ENCODE results near the gene COL4A2. TPM values are rescaled to one million over a fixed set of nuclear protein-coding genes. Genes with fewer than 3 reads are reported as not detected.

Gene COL4A2
- total RNA-seq, 6 experiments from 2014 or later, result 8.4 to 65.8 (median 42.5) TPM

- no peak overlapping the region for H3K27ac ChIP-seq
- H3K9me3 ChIP-seq, result no peaks in the 10 kb centered on the region
- whole genome bisulfite sequencing (ENCODE audit: insufficient coverage, low coverage, low lambda C conversion rate, missing lambda C conversion rate), result 75% methylated on average over 7 of the region's 7 CpGs
- no peaks in the 10 kb centered on the region for H3K27me3 ChIP-seq
- ATAC-seq, result no peak
- TF ChIP-seq, protein P1, sequence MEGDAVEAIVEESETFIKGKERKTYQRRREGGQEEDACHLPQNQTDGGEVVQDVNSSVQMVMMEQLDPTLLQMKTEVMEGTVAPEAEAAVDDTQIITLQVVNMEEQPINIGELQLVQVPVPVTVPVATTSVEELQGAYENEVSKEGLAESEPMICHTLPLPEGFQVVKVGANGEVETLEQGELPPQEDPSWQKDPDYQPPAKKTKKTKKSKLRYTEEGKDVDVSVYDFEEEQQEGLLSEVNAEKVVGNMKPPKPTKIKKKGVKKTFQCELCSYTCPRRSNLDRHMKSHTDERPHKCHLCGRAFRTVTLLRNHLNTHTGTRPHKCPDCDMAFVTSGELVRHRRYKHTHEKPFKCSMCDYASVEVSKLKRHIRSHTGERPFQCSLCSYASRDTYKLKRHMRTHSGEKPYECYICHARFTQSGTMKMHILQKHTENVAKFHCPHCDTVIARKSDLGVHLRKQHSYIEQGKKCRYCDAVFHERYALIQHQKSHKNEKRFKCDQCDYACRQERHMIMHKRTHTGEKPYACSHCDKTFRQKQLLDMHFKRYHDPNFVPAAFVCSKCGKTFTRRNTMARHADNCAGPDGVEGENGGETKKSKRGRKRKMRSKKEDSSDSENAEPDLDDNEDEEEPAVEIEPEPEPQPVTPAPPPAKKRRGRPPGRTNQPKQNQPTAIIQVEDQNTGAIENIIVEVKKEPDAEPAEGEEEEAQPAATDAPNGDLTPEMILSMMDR (IDR thresholded peaks at IDR 0.05), result no peak
- TF ChIP-seq POLR2A (IDR thresholded peaks at IDR 0.05), result no peak
- H3K36me3 ChIP-seq, result no peaks in the 10 kb centered on the region
- intact Hi-C loops (cut with DNase I), result no loop called here
- DNase-seq, result no peak
- no peak overlapping the region for H3K4me3 ChIP-seq
- H3K4me1 ChIP-seq, result no peaks in the 10 kb centered on the region
Observed at GRCh38 chr13:110322828-110323171, 15.7 kb downstream of the COL4A2 start.

GRCh38 chr13:110323172-110323891 lies 16.2 kb downstream of the COL4A2 start:
- DNase-seq, result no peak
- TF ChIP-seq, protein P1 (IDR thresholded peaks at IDR 0.05), result no peak
- TF ChIP-seq POLR2A (IDR thresholded peaks at IDR 0.05), result no peak
- Histone ChIP-seq H3K27ac (no peak overlapping the region), H3K4me3 (no peak overlapping the region), H3K4me1 (no peaks in the 10 kb centered on the region), H3K36me3 (no peaks in the 10 kb centered on the region), H3K27me3 (no peaks in the 10 kb centered on the region), H3K9me3 (no peaks in the 10 kb centered on the region)
- intact Hi-C loops (cut with DNase I), result no loop called here
- 16% methylated on average over 2 of the region's 8 CpGs for WGBS (ENCODE audit: insufficient coverage, low coverage, low lambda C conversion rate, missing lambda C conversion rate)
- ATAC-seq, result no peak

- H3K4me1 ChIP-seq, result no peaks in the 10 kb centered on the region
- DNase-seq (no peak), ATAC-seq (no peak)
- no peak overlapping the region for H3K27ac ChIP-seq
- H3K27me3 ChIP-seq, result no peaks in the 10 kb centered on the region
- H3K9me3 ChIP-seq, result no peaks in the 10 kb centered on the region
- 49% methylated on average over 3 of the region's 10 CpGs for WGBS (ENCODE audit: insufficient coverage, low coverage, low lambda C conversion rate, missing lambda C conversion rate)
- H3K4me3 ChIP-seq, result no peak overlapping the region
- intact Hi-C loops (cut with DNase I), result no loop called here
- no peaks in the 10 kb centered on the region for H3K36me3 ChIP-seq
- TF ChIP-seq, protein P1 (IDR thresholded peaks at IDR 0.05), result no peak
- no peak for TF ChIP-seq POLR2A (IDR thresholded peaks at IDR 0.05)
Observed at GRCh38 chr13:110324026-110324749, 17.1 kb downstream of the COL4A2 start.

DNA sequence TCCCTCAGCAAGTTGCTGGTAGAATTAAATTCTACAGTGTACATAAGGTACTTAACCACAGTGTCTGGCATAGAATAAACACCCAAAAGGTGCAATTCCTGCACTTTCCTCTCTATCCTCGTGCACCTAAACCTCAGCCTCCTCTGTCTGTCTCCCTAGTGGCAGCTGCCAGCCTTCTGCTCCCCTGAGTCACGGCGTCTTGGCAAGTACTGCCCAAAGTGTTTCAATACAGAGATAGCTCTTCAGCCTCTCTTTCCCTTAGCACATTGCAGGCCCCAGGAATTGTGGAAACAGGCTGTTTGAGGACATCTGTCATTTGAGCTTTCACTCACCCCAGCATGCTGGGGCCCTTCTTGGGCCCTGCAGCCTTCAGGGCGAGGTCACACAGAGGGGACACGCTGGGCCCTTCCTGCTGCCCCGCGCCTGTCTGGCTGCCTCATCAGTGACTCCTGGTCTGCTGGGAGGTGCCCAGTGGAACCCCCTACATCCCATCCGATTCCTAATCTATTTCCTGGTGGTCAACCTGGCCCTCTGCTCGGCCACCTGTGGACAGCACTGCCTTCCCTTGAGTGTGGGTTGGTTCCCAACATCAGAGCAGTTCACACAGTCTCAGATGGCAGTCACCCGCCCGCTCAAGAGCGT lies 19.3 kb downstream of the COL4A2 start:
- DNase-seq (no peak), ATAC-seq (peak in 1 of 4 donors; percentile 6)
- Histone ChIP-seq H3K27ac (no peak overlapping the region), H3K27me3 (no peaks in the 10 kb centered on the region), H3K9me3 (no peaks in the 10 kb centered on the region), H3K4me3 (no peak overlapping the region), H3K36me3 (no peaks in the 10 kb centered on the region), H3K4me1 (no peaks in the 10 kb centered on the region)
- 57% methylated on average over 12 of the region's 12 CpGs for WGBS (ENCODE audit: insufficient coverage, low coverage, low lambda C conversion rate, missing lambda C conversion rate)
- no peak for TF ChIP-seq POLR2A (IDR thresholded peaks at IDR 0.05)
- TF ChIP-seq, protein P1 (IDR thresholded peaks at IDR 0.05), result no peak
- intact Hi-C loops (cut with DNase I), result no loop called here

All from right lobe of liver (tissue), 6 donors.